Endothelial cell of umbilical vein (primary cell): ENCODE results near the gene PCDHA7.

ENCODE experiments used
- EZH2 ChIP-seq: IDR thresholded peaks from 2 replicates; pipeline ENCODE4 v1.6.1; 2012; ENCODE audit warnings: borderline replicate concordance, low read depth, mild to moderate bottlenecking, moderate library complexity, low read length, inconsistent platforms; ENCODE audit not compliant: severe bottlenecking
- POLR2A ChIP-seq: IDR thresholded peaks from 2 replicates; pipeline ENCODE4 v1.6.1; 2012; ENCODE audit warnings: low read depth, mild to moderate bottlenecking, control low read depth, low read length
- POLR2AphosphoS5 ChIP-seq: IDR thresholded peaks from 2 replicates; pipeline ENCODE4 v1.6.1; 2012; ENCODE audit warnings: low read depth, mild to moderate bottlenecking, control low read depth, low read length, moderate library complexity; ENCODE audit not compliant: insufficient read depth
- TF ChIP-seq, protein P1 (sequence below), 2 donors: IDR thresholded peaks; 1 replicate in 1 of 2; 2 replicates in 1 of 2; pipeline ENCODE4 v1.5.1; 2011; ENCODE audit warnings: low read length in 2 of 2, mild to moderate bottlenecking in 2 of 2, moderate library complexity in 2 of 2, control low read depth in 1 of 2, inconsistent platforms in 1 of 2, low read depth in 1 of 2; ENCODE audit not compliant: insufficient read depth in 1 of 2; ENCODE audit errors: extremely low read depth in 1 of 2

DNA sequence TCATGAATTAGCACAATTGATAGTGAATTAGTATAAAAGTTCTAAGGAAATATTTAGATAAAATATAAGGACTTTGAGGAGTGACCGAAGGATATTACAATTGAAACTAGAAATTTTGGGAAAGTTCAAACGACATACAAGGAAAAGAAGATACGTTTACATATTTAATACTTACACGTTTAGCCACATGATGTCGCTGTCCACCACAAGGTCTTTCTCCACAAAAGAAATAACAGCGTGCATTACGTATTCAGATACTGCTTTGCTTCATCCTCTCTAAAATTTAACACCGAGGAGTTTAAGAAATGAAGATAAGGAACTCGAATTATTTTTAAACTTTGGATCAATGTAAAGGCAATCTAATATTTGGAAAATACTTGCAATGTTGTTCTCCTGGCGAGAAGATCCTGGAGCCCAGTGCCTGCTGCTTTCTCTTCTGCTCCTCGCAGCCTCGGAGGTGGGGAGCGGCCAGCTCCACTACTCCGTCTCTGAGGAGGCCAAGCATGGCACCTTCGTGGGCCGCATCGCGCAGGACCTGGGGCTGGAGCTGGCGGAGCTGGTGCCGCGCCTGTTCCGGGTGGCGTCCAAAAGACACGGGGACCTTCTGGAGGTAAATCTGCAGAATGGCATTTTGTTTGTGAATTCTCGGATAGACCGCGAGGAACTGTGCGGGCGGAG is 33.1 kb upstream of the PCDHA7 start, which contains the start of gene PCDHA3:
- TF ChIP-seq POLR2A, result no peak
- TF ChIP-seq, protein P1, sequence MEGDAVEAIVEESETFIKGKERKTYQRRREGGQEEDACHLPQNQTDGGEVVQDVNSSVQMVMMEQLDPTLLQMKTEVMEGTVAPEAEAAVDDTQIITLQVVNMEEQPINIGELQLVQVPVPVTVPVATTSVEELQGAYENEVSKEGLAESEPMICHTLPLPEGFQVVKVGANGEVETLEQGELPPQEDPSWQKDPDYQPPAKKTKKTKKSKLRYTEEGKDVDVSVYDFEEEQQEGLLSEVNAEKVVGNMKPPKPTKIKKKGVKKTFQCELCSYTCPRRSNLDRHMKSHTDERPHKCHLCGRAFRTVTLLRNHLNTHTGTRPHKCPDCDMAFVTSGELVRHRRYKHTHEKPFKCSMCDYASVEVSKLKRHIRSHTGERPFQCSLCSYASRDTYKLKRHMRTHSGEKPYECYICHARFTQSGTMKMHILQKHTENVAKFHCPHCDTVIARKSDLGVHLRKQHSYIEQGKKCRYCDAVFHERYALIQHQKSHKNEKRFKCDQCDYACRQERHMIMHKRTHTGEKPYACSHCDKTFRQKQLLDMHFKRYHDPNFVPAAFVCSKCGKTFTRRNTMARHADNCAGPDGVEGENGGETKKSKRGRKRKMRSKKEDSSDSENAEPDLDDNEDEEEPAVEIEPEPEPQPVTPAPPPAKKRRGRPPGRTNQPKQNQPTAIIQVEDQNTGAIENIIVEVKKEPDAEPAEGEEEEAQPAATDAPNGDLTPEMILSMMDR (IDR thresholded peaks at IDR 0.05; ENCODE audit: extremely low read depth in 1 of 2, insufficient read depth in 1 of 2, low read depth in 1 of 2, low read length in 2 of 2), result peak in 1 of 2 donors; percentile 13
- TF ChIP-seq POLR2AphosphoS5, result no peak
- no peak for TF ChIP-seq EZH2
